B cell (primary cell): ENCODE data around the gene TCN2. TPM values are rescaled to one million over a fixed set of nuclear protein-coding genes. Genes with fewer than 3 reads are reported as not detected.

Experiments
- ATAC-seq: fragments of 200-7000 bp; cut with Tn5 transposase; one replicate; pipeline ENCODE4 v1.10.0; 2021; ENCODE audit warnings: low read depth, mild to moderate bottlenecking, moderate number of reproducible peaks, moderate library complexity
- CTCF ChIA-PET: fragments of 350-600 bp; sonication (Branson Sonifier 250); formaldehyde crosslinking; loops from one replicate; lab custom pipeline; 2021; ENCODE audit warnings: antibody characterized with exemption, inconsistent platforms; lab: Charles Lee
- POLR2A ChIA-PET: fragments of 350-600 bp; sonication (Branson Sonifier 250); formaldehyde crosslinking; loops from one replicate; lab custom pipeline; 2021; ENCODE audit warnings: antibody characterized with exemption; lab: Charles Lee
- DNase-seq: peaks from one replicate; pipeline ENCODE4 v3.0.0; 2013
- H2AFZ ChIP-seq: 2 replicates; pipeline ENCODE4 v1.6.1; 2012; ENCODE audit warnings: mild to moderate bottlenecking, low read depth, low read length; ENCODE audit not compliant: insufficient read depth, poor library complexity, severe bottlenecking
- H3K27ac ChIP-seq, 2 donors: 1 replicate in 1 of 2; 2 replicates in 1 of 2; pipeline ENCODE4 v1.5.1; 2012 to 2013; ENCODE audit warnings: low read length in 2 of 2, mild to moderate bottlenecking in 2 of 2, moderate library complexity in 1 of 2
- H3K27me3 ChIP-seq, 4 experiments: fragments of 200-600 bp in 1 of 4; sonication (generic) in 1 of 4; replicated peaks in 1 of 4; 1 replicate in 2 of 4; 2 replicates in 2 of 4; pipeline versions ENCODE4 v1.6.1 to v1.7.0; 2013 to 2016; ENCODE audit warnings: low read length in 3 of 4, mild to moderate bottlenecking in 2 of 4, mixed read lengths in 1 of 4, moderate library complexity in 1 of 4; ENCODE audit not compliant: insufficient read depth in 4 of 4, control insufficient read depth in 3 of 4; ENCODE audit errors: control extremely low read depth in 1 of 4
- H3K36me3 ChIP-seq, 2 experiments: replicated peaks in 1 of 2; 1 replicate in 1 of 2; 2 replicates in 1 of 2; pipeline versions ENCODE4 v1.6.1 to v1.7.1; 2013; ENCODE audit warnings: low read length in 1 of 2; ENCODE audit not compliant: insufficient read depth in 2 of 2, control insufficient read depth in 1 of 2; ENCODE audit errors: control extremely low read depth in 1 of 2, extremely low read depth in 1 of 2
- H3K4me1 ChIP-seq, 2 donors: fragments of 200-600 bp in 1 of 2; sonication (generic) in 1 of 2; 1 replicate in 1 of 2; 2 replicates in 1 of 2; pipeline versions ENCODE4 v1.5.1 to v1.6.1; 2013 to 2017; ENCODE audit warnings: low read length in 2 of 2; ENCODE audit not compliant: control insufficient read depth in 2 of 2, insufficient read depth in 2 of 2
- H3K4me2 ChIP-seq: replicated peaks from 2 replicates; pipeline ENCODE3; 2012; ENCODE audit warnings: mild to moderate bottlenecking, low read depth, low read length; ENCODE audit not compliant: poor library complexity, severe bottlenecking
- H3K4me3 ChIP-seq, 5 experiments: fragments of 200-600 bp in 1 of 5; sonication (generic) in 1 of 5; 1 replicate in 3 of 5; 2 replicates in 2 of 5; pipeline versions ENCODE4 v1.5.1 to v1.7.0; 2011 to 2016; ENCODE audit warnings: low read length in 4 of 5, mild to moderate bottlenecking in 4 of 5, low read depth in 2 of 5, control low read depth in 1 of 5, moderate library complexity in 1 of 5; ENCODE audit not compliant: insufficient read depth in 1 of 5; ENCODE audit errors: control extremely low read depth in 1 of 5, extremely low read depth in 1 of 5
- H3K79me2 ChIP-seq: fragments of 200-600 bp; sonication (generic); one replicate; pipeline ENCODE4 v1.6.0; 2016; ENCODE audit warnings: low read length; ENCODE audit not compliant: control insufficient read depth, insufficient read depth
- H3K9ac ChIP-seq: fragments of 200-600 bp; sonication (generic); 2 replicates; pipeline ENCODE4 v1.6.1; 2017; ENCODE audit warnings: mild to moderate bottlenecking, low read length, moderate library complexity
- H3K9me3 ChIP-seq, 3 donors: one replicate each; pipeline versions ENCODE4 v1.6.1 to v1.7.1; 2013; ENCODE audit warnings: low read length in 2 of 3; ENCODE audit not compliant: control insufficient read depth in 2 of 3, insufficient read depth in 1 of 3; ENCODE audit errors: control extremely low read depth in 1 of 3
- H4K20me1 ChIP-seq: 2 replicates; pipeline ENCODE4 v1.6.0; 2012; ENCODE audit warnings: mild to moderate bottlenecking, low read length; ENCODE audit not compliant: insufficient read depth, control insufficient read depth, poor library complexity, severe bottlenecking
- H3K27ac Mint-ChIP-seq: one replicate; pipeline ENCODE4 v1.8.0; 2021; ENCODE audit warnings: mixed read lengths
- H3K27me3 Mint-ChIP-seq: one replicate; pipeline ENCODE4 v1.8.0; 2021; ENCODE audit warnings: mixed read lengths
- H3K4me1 Mint-ChIP-seq: one replicate; pipeline ENCODE4 v1.8.0; 2021; ENCODE audit warnings: mixed read lengths
- H3K4me3 Mint-ChIP-seq: one replicate; pipeline ENCODE4 v1.8.0; 2021; ENCODE audit warnings: mixed read lengths
- H3K9me3 Mint-ChIP-seq: one replicate; pipeline ENCODE4 v1.8.0; 2022; ENCODE audit warnings: mixed read lengths; ENCODE audit not compliant: insufficient read depth
- EZH2 ChIP-seq: IDR thresholded peaks from 2 replicates; pipeline ENCODE4 v1.6.1; 2012; ENCODE audit warnings: borderline replicate concordance, low read depth, mild to moderate bottlenecking, moderate library complexity, low read length; ENCODE audit not compliant: insufficient read depth, poor library complexity, severe bottlenecking
- WGBS: methylation state at CpG from one replicate; pipeline ENCODE4 v1.1.5; 2013; ENCODE audit warnings: missing lambda C conversion rate; ENCODE audit not compliant: insufficient coverage; 5-methylcytosine and 5-hydroxymethylcytosine counted together
- intact Hi-C: fragments of 100-400 bp; cut with micrococcal nuclease; formaldehyde crosslinking; loops from one replicate; pipeline ENCODE4 v1.10.0; 2022
- polyA plus RNA-seq: library from polyadenylated mRNA; depleted of rRNA; stranded (reverse); fragments of >200 nt; gene quantifications from 2 replicates; pipeline ENCODE4 v1.2.3, GENCODE V29; 2012
- total RNA-seq, 2 donors: library from RNA; stranded (reverse); fragments of 120-200 nt in 1 of 2; gene quantifications; 1 replicate in 1 of 2; 2 replicates in 1 of 2; pipeline versions ENCODE4 v1.2.3 to v1.2.4, GENCODE V29; 2013 to 2022
- TF ChIP-seq, protein P1 (sequence below): fragments of 200-600 bp; IDR thresholded peaks from one replicate; pipeline ENCODE4 v1.8.0; 2022; ENCODE audit warnings: antibody characterized with exemption, mild to moderate bottlenecking

TCN2 gene
- total and polyA plus RNA-seq, 2 donors (not counting 1 experiment from before 2014, with no cell fraction given), result 0.37 to 0.40 TPM

DNA sequence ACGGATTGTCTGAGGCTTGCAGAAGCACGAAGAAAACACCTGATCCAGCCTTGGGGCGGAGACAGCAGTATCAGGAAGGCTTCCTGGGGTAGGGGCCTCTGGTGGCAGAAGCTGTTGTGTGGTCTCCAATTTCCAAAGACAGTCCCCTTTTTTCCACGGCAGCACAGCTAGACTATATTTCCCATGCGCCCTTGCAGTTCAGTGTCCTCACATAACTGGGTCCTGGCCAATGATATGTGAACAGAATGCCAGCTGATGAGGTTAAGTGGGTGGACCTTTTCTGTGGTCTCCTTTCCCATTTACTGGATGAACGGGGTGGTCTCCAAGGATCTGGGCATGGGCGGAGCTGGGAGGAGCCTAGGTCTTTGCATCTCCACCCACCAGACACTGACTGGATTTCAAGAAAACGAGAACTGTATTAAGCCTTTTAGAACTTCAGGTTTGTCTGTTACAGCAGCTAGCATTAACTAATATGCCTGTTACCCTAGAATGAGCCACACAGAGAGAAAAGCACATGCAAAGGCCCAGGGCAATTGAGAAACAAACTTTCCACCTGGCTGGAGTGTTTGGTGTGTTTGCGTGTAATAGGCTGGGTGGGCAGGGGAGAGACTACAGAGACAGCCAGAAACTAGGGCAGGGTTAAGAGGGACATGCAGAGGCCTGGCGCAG lies 38.7 kb upstream of the TCN2 start:
- no peak overlapping the region for H3K4me2 ChIP-seq
- TF ChIP-seq, protein P1, sequence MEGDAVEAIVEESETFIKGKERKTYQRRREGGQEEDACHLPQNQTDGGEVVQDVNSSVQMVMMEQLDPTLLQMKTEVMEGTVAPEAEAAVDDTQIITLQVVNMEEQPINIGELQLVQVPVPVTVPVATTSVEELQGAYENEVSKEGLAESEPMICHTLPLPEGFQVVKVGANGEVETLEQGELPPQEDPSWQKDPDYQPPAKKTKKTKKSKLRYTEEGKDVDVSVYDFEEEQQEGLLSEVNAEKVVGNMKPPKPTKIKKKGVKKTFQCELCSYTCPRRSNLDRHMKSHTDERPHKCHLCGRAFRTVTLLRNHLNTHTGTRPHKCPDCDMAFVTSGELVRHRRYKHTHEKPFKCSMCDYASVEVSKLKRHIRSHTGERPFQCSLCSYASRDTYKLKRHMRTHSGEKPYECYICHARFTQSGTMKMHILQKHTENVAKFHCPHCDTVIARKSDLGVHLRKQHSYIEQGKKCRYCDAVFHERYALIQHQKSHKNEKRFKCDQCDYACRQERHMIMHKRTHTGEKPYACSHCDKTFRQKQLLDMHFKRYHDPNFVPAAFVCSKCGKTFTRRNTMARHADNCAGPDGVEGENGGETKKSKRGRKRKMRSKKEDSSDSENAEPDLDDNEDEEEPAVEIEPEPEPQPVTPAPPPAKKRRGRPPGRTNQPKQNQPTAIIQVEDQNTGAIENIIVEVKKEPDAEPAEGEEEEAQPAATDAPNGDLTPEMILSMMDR, result no peak
- TF ChIP-seq EZH2, result no peak
- no peaks in the 10 kb centered on the region for H3K4me1 ChIP-seq
- DNase-seq (no peak), ATAC-seq (no peak)
- 79% methylated on average over 7 of the region's 10 CpGs for WGBS
- peaks cover 0 to 3% (median 0%) of the 10 kb centered on the region in 4 experiments for H3K27me3 ChIP-seq
- Mint-ChIP-seq H3K27me3 (peaks cover 5% of the 10 kb centered on the region), H3K4me1 (no peaks in the 10 kb centered on the region), H3K9me3 (no peaks in the 10 kb centered on the region), H3K4me3 (no peak overlapping the region), H3K27ac (no peak overlapping the region)
- no peak overlapping the region for H3K4me3 ChIP-seq
- intact Hi-C loops, result no loop called here
- H3K9ac ChIP-seq, result no peak overlapping the region
- H3K36me3 ChIP-seq, result no peaks in the 10 kb centered on the region
- H4K20me1 ChIP-seq, result no peaks in the 10 kb centered on the region
- H3K27ac ChIP-seq, result no peak overlapping the region
- ChIA-PET POLR2A (no interaction called here), CTCF (no interaction called here)
- no peaks in the 10 kb centered on the region for H3K9me3 ChIP-seq
- no peaks in the 10 kb centered on the region for H3K79me2 ChIP-seq
- no peak overlapping the region for H2AFZ ChIP-seq

DNA sequence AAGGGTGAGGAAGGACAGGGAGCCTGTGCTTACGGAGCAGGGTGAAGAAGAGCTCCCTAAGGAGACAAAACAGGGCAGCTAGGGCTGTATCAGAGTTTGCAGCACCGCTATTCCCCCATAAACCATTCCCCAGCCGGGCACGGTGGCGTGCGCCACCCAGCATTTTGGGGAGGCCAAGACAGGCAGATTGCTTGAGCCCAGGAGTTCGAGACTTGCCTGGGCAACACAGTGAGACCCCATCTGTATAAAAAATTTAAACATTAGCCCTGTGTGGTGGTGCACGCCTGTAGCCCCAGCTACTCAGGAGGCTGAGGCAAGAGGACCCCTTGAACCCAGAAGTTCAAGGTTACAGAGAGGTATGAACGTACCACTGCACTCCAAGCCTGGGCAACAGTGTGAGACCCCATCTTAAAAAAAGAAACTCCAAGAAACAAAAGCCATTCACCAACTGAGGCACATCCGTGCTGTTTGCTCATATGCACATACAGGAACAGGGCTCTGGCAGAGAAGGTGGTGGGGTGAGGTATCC lies 37.2 kb upstream of the TCN2 start:
- H3K27me3 ChIP-seq, result peaks cover 0 to 3% (median 0%) of the 10 kb centered on the region in 4 experiments
- ChIA-PET POLR2A (no interaction called here), CTCF (no interaction called here)
- H4K20me1 ChIP-seq, result no peaks in the 10 kb centered on the region
- H3K9ac ChIP-seq, result no peak overlapping the region
- no peaks in the 10 kb centered on the region for H3K9me3 ChIP-seq
- ATAC-seq (no peak), DNase-seq (no peak)
- H2AFZ ChIP-seq, result no peak overlapping the region
- H3K4me2 ChIP-seq, result no peak overlapping the region
- no peak overlapping the region for H3K27ac ChIP-seq
- no peak for TF ChIP-seq EZH2
- TF ChIP-seq, protein P1, result no peak
- peaks cover 5% of the 10 kb centered on the region for H3K27me3 Mint-ChIP-seq
- no peak overlapping the region for H3K4me3 ChIP-seq
- H3K79me2 ChIP-seq, result no peaks in the 10 kb centered on the region
- H3K4me1 Mint-ChIP-seq, result no peaks in the 10 kb centered on the region
- 80% methylated on average over 2 of the region's 10 CpGs for WGBS
- H3K4me3 Mint-ChIP-seq, result no peak overlapping the region
- no peaks in the 10 kb centered on the region for H3K4me1 ChIP-seq
- intact Hi-C loops, result no loop called here
- H3K27ac Mint-ChIP-seq, result no peak overlapping the region
- H3K36me3 ChIP-seq, result no peaks in the 10 kb centered on the region
- H3K9me3 Mint-ChIP-seq, result no peaks in the 10 kb centered on the region
